HepG2 (cell line): Measurements from ENCODE around the gene SRRM2. TPM values are rescaled to one million over a fixed set of nuclear protein-coding genes. Genes with fewer than 3 reads are reported as not detected.

Source experiments
- ASH2L ChIP-seq: fragments of 300-600, 200-600 bp; sonication (generic); IDR thresholded peaks from 2 replicates; pipeline ENCODE4 v1.7.0; 2017; ENCODE audit warnings: low read depth, mild to moderate bottlenecking, moderate library complexity, mixed read lengths, low read length; ENCODE audit not compliant: insufficient read length
- DPF2 ChIP-seq: sonication (generic); formaldehyde crosslinking; IDR thresholded peaks from 2 replicates; pipeline ENCODE4 v1.4.0; 2020; ENCODE audit warnings: mild to moderate bottlenecking, low read depth, missing genetic modification reagents, borderline replicate concordance
- ERF ChIP-seq: IDR thresholded peaks from 2 replicates; pipeline ENCODE4 v1.6.1; 2018; ENCODE audit warnings: missing biosample characterization, missing genetic modification reagents
- MTA3 ChIP-seq: sonication (generic); formaldehyde crosslinking; IDR thresholded peaks from 2 replicates; pipeline ENCODE4 v1.4.0; 2020; ENCODE audit warnings: missing genetic modification reagents
- RNF2 ChIP-seq: fragments of 450-650 bp; conservative IDR thresholded peaks from 2 replicates; pipeline ENCODE4 v1.6.1; 2016; ENCODE audit warnings: low read depth
- SIX1 ChIP-seq: sonication (generic); formaldehyde crosslinking; IDR thresholded peaks from 2 replicates; pipeline ENCODE4 v1.4.0; 2020; ENCODE audit warnings: missing genetic modification reagents, borderline replicate concordance
- TARDBP ChIP-seq: sonication (generic); formaldehyde crosslinking; IDR thresholded peaks from 2 replicates; pipeline ENCODE4 v1.8.0; 2022; ENCODE audit warnings: mild to moderate bottlenecking, missing genetic modification reagents
- ZBTB20 ChIP-seq: sonication (generic); formaldehyde crosslinking; IDR thresholded peaks from 2 replicates; pipeline ENCODE4 v1.8.1; 2023; ENCODE audit warnings: missing genetic modification reagents, low read depth, mild to moderate bottlenecking, borderline replicate concordance
- ZC3H13 ChIP-seq: sonication (generic); formaldehyde crosslinking; IDR thresholded peaks from 2 replicates; pipeline ENCODE4 v1.8.1; 2023; ENCODE audit warnings: mild to moderate bottlenecking, missing genetic modification reagents, moderate library complexity
- ZFP36 ChIP-seq: fragments of 150-350 bp; IDR thresholded peaks from 2 replicates; pipeline ENCODE4 v1.6.1; 2018; ENCODE audit warnings: borderline replicate concordance, low read length, low read depth; ENCODE audit not compliant: partially characterized antibody
- ZNF256 ChIP-seq: sonication (generic); formaldehyde crosslinking; conservative IDR thresholded peaks from 2 replicates; pipeline ENCODE4 v1.4.0; 2020; ENCODE audit warnings: missing genetic modification reagents
- ZNF607 ChIP-seq: sonication (generic); formaldehyde crosslinking; IDR thresholded peaks from 2 replicates; pipeline ENCODE4 v1.5.1; 2020; ENCODE audit warnings: missing genetic modification reagents, mild to moderate bottlenecking, borderline replicate concordance
- ZNF775 ChIP-seq: sonication (generic); formaldehyde crosslinking; IDR thresholded peaks from 2 replicates; pipeline ENCODE4 v1.4.0; 2020; ENCODE audit warnings: missing genetic modification reagents, mild to moderate bottlenecking, moderate library complexity, borderline replicate concordance
- ZNF777 ChIP-seq: sonication (generic); formaldehyde crosslinking; IDR thresholded peaks from 2 replicates; pipeline ENCODE4 v1.4.0; 2020; ENCODE audit warnings: missing genetic modification reagents
- polyA plus RNA-seq, 8 experiments: library from polyadenylated mRNA; depleted of rRNA in 3 of 8; stranded (reverse) in 7 of 8; unstranded in 1 of 8; fragments of >200 nt; fragmentation: Illumina TruSeq in 4 of 8; extraction: Trizol in 4 of 8; gene quantifications; 2 replicates each; pipeline versions ENCODE4 v1.2.1 to v1.2.3, GENCODE V29; 2011 to 2016; ENCODE audit warnings: low read depth in 4 of 8, missing spikeins in 1 of 8, mixed read lengths in 1 of 8; ENCODE audit not compliant: insufficient read depth in 1 of 8
- total RNA-seq, 5 experiments: library from RNA; depleted of rRNA; stranded (reverse); fragments of >200 nt; fragmentation: Illumina TruSeq; extraction: Trizol; gene quantifications; 2 replicates each; pipeline ENCODE4 v1.2.3, GENCODE V29; 2016; ENCODE audit warnings: low read depth in 1 of 5
- TF ChIP-seq, protein P1 (sequence below): IDR thresholded peaks from 2 replicates; pipeline ENCODE4 v1.6.1; 2016; ENCODE audit warnings: missing biosample characterization, missing genetic modification reagents, low read depth
- TF ChIP-seq, protein P2 (sequence below): sonication (generic); formaldehyde crosslinking; IDR thresholded peaks from 2 replicates; pipeline ENCODE4 v1.4.0; 2020; ENCODE audit warnings: missing genetic modification reagents
- TF ChIP-seq, protein P3 (sequence below): IDR thresholded peaks from 2 replicates; pipeline ENCODE4 v1.6.1; 2012; ENCODE audit warnings: low read length, improper control_type of control experiment
- TF ChIP-seq, protein P4 (sequence below): sonication (generic); IDR thresholded peaks from 2 replicates; pipeline ENCODE4 v1.6.1; 2016; ENCODE audit warnings: low read depth, borderline replicate concordance

The SRRM2 gene
- total and polyA plus RNA-seq, 2 of the 13 experiments (the other 11 are each of a cell fraction or from before 2014, with no cell fraction given) = 50.4 to 112 TPM

DNA sequence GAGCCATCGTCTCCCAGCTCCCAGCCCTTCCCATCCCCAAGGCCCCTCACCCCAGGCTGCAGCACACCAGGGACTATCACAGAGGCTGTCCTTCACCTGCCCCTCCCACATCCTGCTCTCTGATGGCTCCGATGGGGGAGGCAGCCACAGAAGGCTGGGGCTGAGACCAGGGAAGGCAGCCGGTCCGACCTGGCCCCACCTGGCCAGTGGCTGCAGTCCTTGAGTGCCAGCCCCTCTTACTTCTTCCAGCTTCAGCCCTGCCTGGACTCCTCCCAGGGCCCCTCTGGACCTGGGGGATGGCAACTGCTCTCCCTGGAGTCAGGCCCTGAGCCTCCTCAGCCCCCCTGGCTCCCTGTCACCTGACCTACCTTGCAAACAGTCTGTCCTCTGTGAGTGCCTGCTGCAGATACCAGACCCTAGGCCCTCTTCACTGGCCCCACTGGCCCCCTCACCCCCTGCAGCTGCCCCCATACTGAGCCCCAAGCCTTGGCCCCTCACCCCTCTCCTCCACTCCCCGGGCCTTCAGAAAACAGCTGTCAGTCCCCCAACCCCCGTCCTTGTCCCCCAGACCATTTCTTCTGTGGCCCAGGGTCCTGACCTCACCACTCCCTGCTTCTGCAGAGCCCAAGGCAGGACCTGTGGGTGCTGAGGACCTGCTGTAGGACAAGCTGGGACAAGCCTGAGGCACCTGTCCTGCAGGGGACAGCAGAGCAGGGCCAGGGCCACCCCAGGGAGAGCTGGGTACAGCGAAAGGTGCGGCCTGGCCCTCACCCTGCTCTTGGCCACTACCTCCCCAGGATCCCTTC is 12.6 kb upstream of the SRRM2 start (continued):
- TF ChIP-seq, protein P1, sequence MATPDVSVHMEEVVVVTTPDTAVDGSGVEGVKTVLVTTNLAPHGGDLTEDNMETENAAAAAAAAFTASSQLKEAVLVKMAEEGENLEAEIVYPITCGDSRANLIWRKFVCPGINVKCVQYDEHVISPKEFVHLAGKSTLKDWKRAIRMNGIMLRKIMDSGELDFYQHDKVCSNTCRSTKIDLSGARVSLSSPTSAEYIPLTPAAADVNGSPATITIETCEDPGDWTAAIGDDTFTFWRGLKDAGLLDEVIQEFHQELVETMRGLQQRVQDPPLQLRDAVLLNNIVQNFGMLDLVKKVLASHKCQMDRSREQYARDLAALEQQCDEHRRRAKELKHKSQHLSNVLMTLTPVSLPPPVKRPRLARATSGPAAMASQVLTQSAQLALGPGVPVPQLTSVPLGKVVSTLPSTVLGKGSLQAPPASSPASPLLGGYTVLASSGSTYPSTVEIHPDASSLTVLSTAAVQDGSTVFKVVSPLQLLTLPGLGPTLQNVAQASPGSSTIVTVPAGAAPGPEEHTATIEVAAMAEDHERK (CRISPR knock-in tag) = no peak
- TF ChIP-seq RNF2 = no peak
- no peak for TF ChIP-seq SIX1 (CRISPR knock-in tag)
- TF ChIP-seq ZNF256 = no peak
- TF ChIP-seq, protein P2, sequence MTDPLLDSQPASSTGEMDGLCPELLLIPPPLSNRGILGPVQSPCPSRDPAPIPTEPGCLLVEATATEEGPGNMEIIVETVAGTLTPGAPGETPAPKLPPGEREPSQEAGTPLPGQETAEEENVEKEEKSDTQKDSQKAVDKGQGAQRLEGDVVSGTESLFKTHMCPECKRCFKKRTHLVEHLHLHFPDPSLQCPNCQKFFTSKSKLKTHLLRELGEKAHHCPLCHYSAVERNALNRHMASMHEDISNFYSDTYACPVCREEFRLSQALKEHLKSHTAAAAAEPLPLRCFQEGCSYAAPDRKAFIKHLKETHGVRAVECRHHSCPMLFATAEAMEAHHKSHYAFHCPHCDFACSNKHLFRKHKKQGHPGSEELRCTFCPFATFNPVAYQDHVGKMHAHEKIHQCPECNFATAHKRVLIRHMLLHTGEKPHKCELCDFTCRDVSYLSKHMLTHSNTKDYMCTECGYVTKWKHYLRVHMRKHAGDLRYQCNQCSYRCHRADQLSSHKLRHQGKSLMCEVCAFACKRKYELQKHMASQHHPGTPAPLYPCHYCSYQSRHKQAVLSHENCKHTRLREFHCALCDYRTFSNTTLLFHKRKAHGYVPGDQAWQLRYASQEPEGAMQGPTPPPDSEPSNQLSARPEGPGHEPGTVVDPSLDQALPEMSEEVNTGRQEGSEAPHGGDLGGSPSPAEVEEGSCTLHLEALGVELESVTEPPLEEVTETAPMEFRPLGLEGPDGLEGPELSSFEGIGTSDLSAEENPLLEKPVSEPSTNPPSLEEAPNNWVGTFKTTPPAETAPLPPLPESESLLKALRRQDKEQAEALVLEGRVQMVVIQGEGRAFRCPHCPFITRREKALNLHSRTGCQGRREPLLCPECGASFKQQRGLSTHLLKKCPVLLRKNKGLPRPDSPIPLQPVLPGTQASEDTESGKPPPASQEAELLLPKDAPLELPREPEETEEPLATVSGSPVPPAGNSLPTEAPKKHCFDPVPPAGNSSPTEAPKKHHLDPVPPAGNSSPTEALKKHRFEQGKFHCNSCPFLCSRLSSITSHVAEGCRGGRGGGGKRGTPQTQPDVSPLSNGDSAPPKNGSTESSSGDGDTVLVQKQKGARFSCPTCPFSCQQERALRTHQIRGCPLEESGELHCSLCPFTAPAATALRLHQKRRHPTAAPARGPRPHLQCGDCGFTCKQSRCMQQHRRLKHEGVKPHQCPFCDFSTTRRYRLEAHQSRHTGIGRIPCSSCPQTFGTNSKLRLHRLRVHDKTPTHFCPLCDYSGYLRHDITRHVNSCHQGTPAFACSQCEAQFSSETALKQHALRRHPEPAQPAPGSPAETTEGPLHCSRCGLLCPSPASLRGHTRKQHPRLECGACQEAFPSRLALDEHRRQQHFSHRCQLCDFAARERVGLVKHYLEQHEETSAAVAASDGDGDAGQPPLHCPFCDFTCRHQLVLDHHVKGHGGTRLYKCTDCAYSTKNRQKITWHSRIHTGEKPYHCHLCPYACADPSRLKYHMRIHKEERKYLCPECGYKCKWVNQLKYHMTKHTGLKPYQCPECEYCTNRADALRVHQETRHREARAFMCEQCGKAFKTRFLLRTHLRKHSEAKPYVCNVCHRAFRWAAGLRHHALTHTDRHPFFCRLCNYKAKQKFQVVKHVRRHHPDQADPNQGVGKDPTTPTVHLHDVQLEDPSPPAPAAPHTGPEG (CRISPR knock-in tag) = no peak
- no peak for TF ChIP-seq ZNF607 (CRISPR knock-in tag)
- no peak for TF ChIP-seq ASH2L
- no peak for TF ChIP-seq ZNF775 (CRISPR knock-in tag)
- TF ChIP-seq, protein P3, sequence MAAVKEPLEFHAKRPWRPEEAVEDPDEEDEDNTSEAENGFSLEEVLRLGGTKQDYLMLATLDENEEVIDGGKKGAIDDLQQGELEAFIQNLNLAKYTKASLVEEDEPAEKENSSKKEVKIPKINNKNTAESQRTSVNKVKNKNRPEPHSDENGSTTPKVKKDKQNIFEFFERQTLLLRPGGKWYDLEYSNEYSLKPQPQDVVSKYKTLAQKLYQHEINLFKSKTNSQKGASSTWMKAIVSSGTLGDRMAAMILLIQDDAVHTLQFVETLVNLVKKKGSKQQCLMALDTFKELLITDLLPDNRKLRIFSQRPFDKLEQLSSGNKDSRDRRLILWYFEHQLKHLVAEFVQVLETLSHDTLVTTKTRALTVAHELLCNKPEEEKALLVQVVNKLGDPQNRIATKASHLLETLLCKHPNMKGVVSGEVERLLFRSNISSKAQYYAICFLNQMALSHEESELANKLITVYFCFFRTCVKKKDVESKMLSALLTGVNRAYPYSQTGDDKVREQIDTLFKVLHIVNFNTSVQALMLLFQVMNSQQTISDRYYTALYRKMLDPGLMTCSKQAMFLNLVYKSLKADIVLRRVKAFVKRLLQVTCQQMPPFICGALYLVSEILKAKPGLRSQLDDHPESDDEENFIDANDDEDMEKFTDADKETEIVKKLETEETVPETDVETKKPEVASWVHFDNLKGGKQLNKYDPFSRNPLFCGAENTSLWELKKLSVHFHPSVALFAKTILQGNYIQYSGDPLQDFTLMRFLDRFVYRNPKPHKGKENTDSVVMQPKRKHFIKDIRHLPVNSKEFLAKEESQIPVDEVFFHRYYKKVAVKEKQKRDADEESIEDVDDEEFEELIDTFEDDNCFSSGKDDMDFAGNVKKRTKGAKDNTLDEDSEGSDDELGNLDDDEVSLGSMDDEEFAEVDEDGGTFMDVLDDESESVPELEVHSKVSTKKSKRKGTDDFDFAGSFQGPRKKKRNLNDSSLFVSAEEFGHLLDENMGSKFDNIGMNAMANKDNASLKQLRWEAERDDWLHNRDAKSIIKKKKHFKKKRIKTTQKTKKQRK = no peak
- no peak for TF ChIP-seq TARDBP (CRISPR knock-in tag)
- no peak for TF ChIP-seq ZC3H13
- TF ChIP-seq, protein P4, sequence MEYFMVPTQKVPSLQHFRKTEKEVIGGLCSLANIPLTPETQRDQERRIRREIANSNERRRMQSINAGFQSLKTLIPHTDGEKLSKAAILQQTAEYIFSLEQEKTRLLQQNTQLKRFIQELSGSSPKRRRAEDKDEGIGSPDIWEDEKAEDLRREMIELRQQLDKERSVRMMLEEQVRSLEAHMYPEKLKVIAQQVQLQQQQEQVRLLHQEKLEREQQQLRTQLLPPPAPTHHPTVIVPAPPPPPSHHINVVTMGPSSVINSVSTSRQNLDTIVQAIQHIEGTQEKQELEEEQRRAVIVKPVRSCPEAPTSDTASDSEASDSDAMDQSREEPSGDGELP = no peak
- TF ChIP-seq ERF = no peak
- no peak for TF ChIP-seq ZFP36
- TF ChIP-seq ZBTB20 (CRISPR knock-in tag) = no peak
- no peak for TF ChIP-seq ZNF777 (CRISPR knock-in tag)
- no peak for TF ChIP-seq MTA3
- no peak for TF ChIP-seq DPF2 (CRISPR knock-in tag)
